ENCODE results near the gene PTBP1.

The PTBP1 gene

GRCh38 chr19:772730-773436 is 24.4 kb upstream of the PTBP1 start:
- Histone ChIP-seq H3K4me1 (ENCODE audit: control insufficient read depth, insufficient read depth, low read length, poor library complexity, severe bottlenecking) (no peaks in the 10 kb centered on the region), H3K4me3 (ENCODE audit: insufficient read depth, low read depth, low read length, poor library complexity, severe bottlenecking) (no peak overlapping the region), H3K27ac (ENCODE audit: insufficient read depth, low read length, poor library complexity, severe bottlenecking) (no peak overlapping the region), H3K36me3 (ENCODE audit: control insufficient read depth, insufficient read depth, low read length) (no peaks in the 10 kb centered on the region), H3K27me3 (replicated peaks; ENCODE audit: control insufficient read depth, insufficient read depth, low read length, poor library complexity, severe bottlenecking) (no peaks in the 10 kb centered on the region), H3K9me3 (ENCODE audit: control insufficient read depth, low read length) (no peaks in the 10 kb centered on the region)
- no peak for DNase-seq

GRCh38 chr19:776549-776948 is 20.7 kb upstream of the PTBP1 start:
- no peak for DNase-seq
- no peak overlapping the region for H3K4me3 ChIP-seq (ENCODE audit: insufficient read depth, low read depth, low read length, poor library complexity, severe bottlenecking)

GRCh38 chr19:778910-779653 is 18.2 kb upstream of the PTBP1 start:
- no peaks in the 10 kb centered on the region for H3K36me3 ChIP-seq (ENCODE audit: control insufficient read depth, insufficient read depth, low read length)
- no peaks in the 10 kb centered on the region for H3K9me3 ChIP-seq (ENCODE audit: control insufficient read depth, low read length)
- no peak overlapping the region for H3K27ac ChIP-seq (ENCODE audit: insufficient read depth, low read length, poor library complexity, severe bottlenecking)
- H3K27me3 ChIP-seq (replicated peaks; ENCODE audit: control insufficient read depth, insufficient read depth, low read length, poor library complexity, severe bottlenecking): no peaks in the 10 kb centered on the region
- H3K4me1 ChIP-seq (ENCODE audit: control insufficient read depth, insufficient read depth, low read length, poor library complexity, severe bottlenecking): no peaks in the 10 kb centered on the region
- no peak for DNase-seq
- no peak overlapping the region for H3K4me3 ChIP-seq (ENCODE audit: insufficient read depth, low read depth, low read length, poor library complexity, severe bottlenecking)

More at GRCh38 chr19:776549-776948, 20.7 kb upstream of the PTBP1 start:
- Histone ChIP-seq H3K27me3 (replicated peaks; ENCODE audit: control insufficient read depth, insufficient read depth, low read length, poor library complexity, severe bottlenecking) (no peaks in the 10 kb centered on the region), H3K36me3 (ENCODE audit: control insufficient read depth, insufficient read depth, low read length) (no peaks in the 10 kb centered on the region), H3K4me1 (ENCODE audit: control insufficient read depth, insufficient read depth, low read length, poor library complexity, severe bottlenecking) (no peaks in the 10 kb centered on the region), H3K9me3 (ENCODE audit: control insufficient read depth, low read length) (no peaks in the 10 kb centered on the region), H3K27ac (ENCODE audit: insufficient read depth, low read length, poor library complexity, severe bottlenecking) (no peak overlapping the region)

- no peaks in the 10 kb centered on the region for H3K4me1 ChIP-seq (ENCODE audit: control insufficient read depth, insufficient read depth, low read length, poor library complexity, severe bottlenecking)
- no peak for DNase-seq
These were observed 16.3 kb upstream of the PTBP1 start for GRCh38 chr19:780935-781334.

GRCh38 chr19:781800-782184 is 15.5 kb upstream of the PTBP1 start:
- H3K9me3 ChIP-seq (ENCODE audit: control insufficient read depth, low read length): no peaks in the 10 kb centered on the region
- H3K4me1 ChIP-seq (ENCODE audit: control insufficient read depth, insufficient read depth, low read length, poor library complexity, severe bottlenecking): no peaks in the 10 kb centered on the region
- H3K4me3 ChIP-seq (ENCODE audit: insufficient read depth, low read depth, low read length, poor library complexity, severe bottlenecking): no peak overlapping the region
- H3K27ac ChIP-seq (ENCODE audit: insufficient read depth, low read length, poor library complexity, severe bottlenecking): no peak overlapping the region
- H3K27me3 ChIP-seq (replicated peaks; ENCODE audit: control insufficient read depth, insufficient read depth, low read length, poor library complexity, severe bottlenecking): no peaks in the 10 kb centered on the region
- DNase-seq: no peak
- H3K36me3 ChIP-seq (ENCODE audit: control insufficient read depth, insufficient read depth, low read length): no peaks in the 10 kb centered on the region

More at GRCh38 chr19:780935-781334, 16.3 kb upstream of the PTBP1 start:
- Histone ChIP-seq H3K9me3 (ENCODE audit: control insufficient read depth, low read length) (no peaks in the 10 kb centered on the region), H3K36me3 (ENCODE audit: control insufficient read depth, insufficient read depth, low read length) (no peaks in the 10 kb centered on the region), H3K27me3 (replicated peaks; ENCODE audit: control insufficient read depth, insufficient read depth, low read length, poor library complexity, severe bottlenecking) (no peaks in the 10 kb centered on the region), H3K4me3 (ENCODE audit: insufficient read depth, low read depth, low read length, poor library complexity, severe bottlenecking) (no peak overlapping the region), H3K27ac (ENCODE audit: insufficient read depth, low read length, poor library complexity, severe bottlenecking) (no peak overlapping the region)

DNA sequence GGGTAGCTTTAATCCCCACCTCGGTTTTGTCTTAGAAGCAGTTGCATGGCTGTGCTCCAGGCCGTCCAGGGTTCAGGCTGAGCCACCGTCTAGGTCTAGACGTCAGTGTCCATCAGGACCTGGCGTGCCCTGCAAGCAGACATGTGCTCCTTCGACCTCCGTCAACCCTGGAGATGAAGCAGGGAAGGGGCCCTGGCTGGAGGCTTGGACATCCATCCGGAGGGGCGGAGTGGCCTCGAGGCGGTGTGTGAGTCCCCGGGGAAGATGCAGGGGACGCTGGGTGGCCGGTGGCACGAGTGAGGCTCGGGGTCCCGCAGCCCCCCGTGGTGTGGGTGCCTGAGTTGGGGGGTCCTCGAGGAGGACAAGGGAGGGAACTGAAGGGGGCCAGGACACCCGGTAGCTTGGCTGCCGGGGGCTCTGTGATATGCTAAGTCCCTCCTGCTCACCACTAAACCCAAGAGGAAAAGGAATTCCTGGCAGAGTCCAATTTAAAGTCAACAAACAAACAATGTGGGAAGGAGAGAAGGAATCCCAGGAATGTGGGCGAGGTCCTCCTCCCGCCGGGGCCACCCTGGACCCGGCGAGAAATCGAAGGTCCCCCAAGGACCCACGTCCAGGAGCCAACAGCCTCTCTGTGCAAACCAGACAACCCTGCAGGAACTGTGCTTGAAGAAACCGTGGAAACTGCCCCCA is 14.9 kb upstream of the PTBP1 start:
- H3K36me3 ChIP-seq (ENCODE audit: control insufficient read depth, insufficient read depth, low read length): no peaks in the 10 kb centered on the region
- no peak overlapping the region for H3K4me3 ChIP-seq (ENCODE audit: insufficient read depth, low read depth, low read length, poor library complexity, severe bottlenecking)
- no peaks in the 10 kb centered on the region for H3K9me3 ChIP-seq (ENCODE audit: control insufficient read depth, low read length)
- no peaks in the 10 kb centered on the region for H3K4me1 ChIP-seq (ENCODE audit: control insufficient read depth, insufficient read depth, low read length, poor library complexity, severe bottlenecking)
- DNase-seq: no peak
- no peak overlapping the region for H3K27ac ChIP-seq (ENCODE audit: insufficient read depth, low read length, poor library complexity, severe bottlenecking)
- no peaks in the 10 kb centered on the region for H3K27me3 ChIP-seq (replicated peaks; ENCODE audit: control insufficient read depth, insufficient read depth, low read length, poor library complexity, severe bottlenecking)

- no peak overlapping the region for H3K27ac ChIP-seq (ENCODE audit: insufficient read depth, low read length, poor library complexity, severe bottlenecking)
- no peaks in the 10 kb centered on the region for H3K9me3 ChIP-seq (ENCODE audit: control insufficient read depth, low read length)
- H3K4me1 ChIP-seq (ENCODE audit: control insufficient read depth, insufficient read depth, low read length, poor library complexity, severe bottlenecking): no peaks in the 10 kb centered on the region
- DNase-seq: no peak
- no peaks in the 10 kb centered on the region for H3K27me3 ChIP-seq (replicated peaks; ENCODE audit: control insufficient read depth, insufficient read depth, low read length, poor library complexity, severe bottlenecking)
- H3K4me3 ChIP-seq (ENCODE audit: insufficient read depth, low read depth, low read length, poor library complexity, severe bottlenecking): no peak overlapping the region
- H3K36me3 ChIP-seq (ENCODE audit: control insufficient read depth, insufficient read depth, low read length): no peaks in the 10 kb centered on the region
These were observed 14.2 kb upstream of the PTBP1 start for GRCh38 chr19:782878-783668.

DNA sequence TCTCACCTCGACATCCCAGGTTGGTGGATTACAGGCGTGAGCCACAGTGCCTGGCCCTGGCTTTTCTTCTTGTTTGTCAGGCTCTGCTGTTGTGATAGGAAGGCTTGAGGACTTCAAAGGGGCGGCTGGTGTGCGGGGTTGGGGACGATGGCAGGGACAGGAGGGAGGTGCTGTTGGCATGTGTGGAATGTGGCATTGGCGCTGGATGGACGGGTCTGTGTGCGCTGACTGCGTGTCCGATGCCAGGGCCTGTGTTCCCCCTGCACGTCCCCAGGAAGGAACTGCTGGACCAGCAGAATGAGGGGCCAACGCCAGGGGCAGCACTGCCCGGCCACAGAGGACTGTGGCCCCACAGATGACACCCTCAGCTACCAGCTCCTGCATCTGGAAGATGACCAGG is 12.7 kb upstream of the PTBP1 start:
- DNase-seq: no peak
- Histone ChIP-seq H3K4me3 (ENCODE audit: insufficient read depth, low read depth, low read length, poor library complexity, severe bottlenecking) (no peak overlapping the region), H3K36me3 (ENCODE audit: control insufficient read depth, insufficient read depth, low read length) (no peaks in the 10 kb centered on the region), H3K27me3 (replicated peaks; ENCODE audit: control insufficient read depth, insufficient read depth, low read length, poor library complexity, severe bottlenecking) (no peaks in the 10 kb centered on the region), H3K4me1 (ENCODE audit: control insufficient read depth, insufficient read depth, low read length, poor library complexity, severe bottlenecking) (no peaks in the 10 kb centered on the region), H3K9me3 (ENCODE audit: control insufficient read depth, low read length) (no peaks in the 10 kb centered on the region), H3K27ac (ENCODE audit: insufficient read depth, low read length, poor library complexity, severe bottlenecking) (no peak overlapping the region)

GRCh38 chr19:787536-787935 is 9.7 kb upstream of the PTBP1 start:
- H3K36me3 ChIP-seq (ENCODE audit: control insufficient read depth, insufficient read depth, low read length): no peaks in the 10 kb centered on the region
- no peaks in the 10 kb centered on the region for H3K27me3 ChIP-seq (replicated peaks; ENCODE audit: control insufficient read depth, insufficient read depth, low read length, poor library complexity, severe bottlenecking)
- no peaks in the 10 kb centered on the region for H3K4me1 ChIP-seq (ENCODE audit: control insufficient read depth, insufficient read depth, low read length, poor library complexity, severe bottlenecking)
- DNase-seq: no peak
- no peak overlapping the region for H3K27ac ChIP-seq (ENCODE audit: insufficient read depth, low read length, poor library complexity, severe bottlenecking)
- no peaks in the 10 kb centered on the region for H3K9me3 ChIP-seq (ENCODE audit: control insufficient read depth, low read length)
- no peak overlapping the region for H3K4me3 ChIP-seq (ENCODE audit: insufficient read depth, low read depth, low read length, poor library complexity, severe bottlenecking)

Data from effector memory CD4-positive, alpha-beta T cell (primary cell).